Activated CD4-positive, alpha-beta T cell treated with anti-CD3 and anti-CD28 coated beads, Interleukin-2, amount 50 U/mL, for 16 hours (primary cell): Measurements from ENCODE around the gene SLITRK3.

Source experiments
- DNase-seq: peaks from one replicate; pipeline ENCODE4 v3.0.0-alpha.2; 2020

Gene SLITRK3

DNA sequence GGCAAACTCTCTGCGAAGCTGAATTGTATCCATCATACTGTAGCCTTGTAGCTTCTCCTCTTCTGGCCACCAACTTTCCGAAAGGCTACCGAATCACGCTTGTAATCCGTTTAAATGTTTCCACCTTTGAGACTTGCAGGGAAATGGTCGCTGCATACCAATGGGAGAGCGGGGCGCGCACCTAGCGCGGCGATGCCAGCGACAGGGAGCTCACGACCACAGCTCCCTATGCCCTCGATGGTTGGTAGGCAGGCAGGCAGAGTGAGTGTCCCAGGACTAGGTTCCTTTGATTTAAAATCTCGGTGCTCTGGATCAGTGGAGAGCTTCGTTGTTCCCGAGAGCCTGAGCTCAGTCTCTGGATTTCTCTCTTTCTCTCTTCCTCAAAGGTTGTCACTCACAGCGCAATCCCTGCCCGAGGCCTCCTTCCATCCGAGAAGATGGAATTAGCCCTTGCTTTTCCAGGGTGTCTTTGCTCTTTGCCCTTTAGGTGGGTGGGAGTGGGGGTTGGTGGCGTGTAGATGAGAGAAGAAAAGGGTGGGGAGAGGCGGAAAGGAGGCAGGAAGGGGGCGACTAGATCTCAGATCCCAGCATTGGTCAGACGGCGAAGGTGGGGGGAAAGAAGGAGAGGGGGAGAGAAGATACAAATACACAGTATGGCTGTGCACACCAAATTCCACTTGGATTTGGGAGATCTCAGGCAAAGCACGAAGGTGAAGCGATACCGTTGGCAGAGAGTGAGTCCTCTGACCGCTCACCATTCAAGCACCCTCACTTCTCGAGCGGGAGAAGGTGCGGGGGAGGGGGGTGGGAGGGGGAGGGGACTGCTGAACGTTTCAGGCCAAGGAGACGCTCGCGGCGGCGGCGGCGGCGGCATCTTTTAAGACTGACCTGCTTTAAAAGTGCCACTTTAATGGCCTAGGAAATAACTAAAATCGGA, at the start of gene SLITRK3:
Gene SLITRK3, minus strand, starts transcription at position 745 of the 937 bp plus-strand sequence. CDS start 5,554 bp downstream, outside the sequence.
- DNase-seq = no peak

DNA sequence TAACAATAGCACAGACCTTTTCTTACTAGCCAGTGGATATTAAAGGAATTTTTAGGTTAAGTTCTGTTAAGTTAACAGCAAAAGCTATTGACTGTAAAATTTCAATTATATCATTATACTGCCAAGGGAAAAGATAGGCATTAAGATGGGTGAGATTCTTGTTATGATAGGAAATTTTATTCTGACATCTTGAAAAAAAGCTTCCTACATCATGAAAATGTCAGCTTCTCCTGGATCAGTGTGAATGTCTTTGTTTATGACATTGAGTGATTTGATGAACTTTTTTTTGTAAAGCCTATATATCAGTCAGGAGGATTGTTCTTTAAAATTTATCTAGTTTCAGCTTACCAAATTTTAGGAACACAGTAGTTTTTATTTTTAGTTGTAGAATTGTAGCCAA, 47.4 kb upstream of the SLITRK3 start:
- no peak for DNase-seq

DNA sequence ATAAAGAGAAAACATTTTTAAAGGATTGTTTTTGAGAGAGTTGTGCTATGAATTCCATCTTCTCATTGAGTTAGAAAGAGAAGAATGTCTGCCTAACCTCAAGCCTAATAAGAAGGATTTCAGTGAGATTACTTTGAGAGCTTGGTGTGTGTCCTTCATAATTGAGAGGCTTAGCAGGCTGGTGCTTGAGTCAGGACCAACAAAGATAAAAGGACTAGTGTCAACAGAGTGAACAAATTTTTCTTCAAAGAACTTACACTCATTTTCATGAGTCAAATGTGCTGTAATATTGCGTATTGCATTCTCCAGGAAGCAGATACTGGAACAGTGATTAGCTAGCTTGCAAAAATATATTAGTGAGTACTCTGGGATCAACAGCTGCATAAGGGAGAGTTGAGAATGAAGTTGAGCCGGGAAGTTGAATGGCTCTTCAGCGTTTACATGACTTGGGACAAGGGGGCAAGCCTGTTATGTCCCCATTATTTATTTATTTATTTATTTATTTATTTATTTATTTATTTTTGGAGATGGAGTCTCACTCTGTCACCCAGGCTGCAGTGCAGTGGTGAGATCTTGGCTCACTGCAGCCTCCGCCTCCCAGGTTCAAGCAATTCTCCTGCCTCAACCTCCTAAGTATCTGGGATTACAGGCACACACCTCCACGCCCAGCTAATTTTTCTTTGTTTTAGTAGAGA, 37.5 kb upstream of the SLITRK3 start:
- DNase-seq = no peak

DNA sequence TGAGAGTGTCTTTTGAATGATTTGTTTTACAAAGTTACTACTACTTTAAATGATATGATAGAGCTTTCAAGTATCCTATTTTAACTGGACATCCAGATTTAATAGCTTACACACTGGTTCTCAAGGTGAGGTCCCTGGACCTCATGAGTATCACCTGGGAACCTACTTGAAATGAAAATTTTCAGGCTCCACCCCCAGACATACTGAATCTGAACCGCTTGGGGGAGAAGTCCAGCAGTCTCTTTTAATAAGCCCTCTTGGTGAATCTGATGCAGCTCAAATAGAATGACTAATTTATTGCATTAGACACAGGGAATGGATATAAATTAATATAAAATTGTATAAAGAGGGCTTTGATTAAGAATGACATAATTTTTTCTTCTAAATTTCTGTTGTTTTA, 29.4 kb upstream of the SLITRK3 start:
- no peak for DNase-seq

- no peak for DNase-seq
These were observed 21.6 kb upstream of the SLITRK3 start for GRCh38 chr3:165217739-165218138.

DNA sequence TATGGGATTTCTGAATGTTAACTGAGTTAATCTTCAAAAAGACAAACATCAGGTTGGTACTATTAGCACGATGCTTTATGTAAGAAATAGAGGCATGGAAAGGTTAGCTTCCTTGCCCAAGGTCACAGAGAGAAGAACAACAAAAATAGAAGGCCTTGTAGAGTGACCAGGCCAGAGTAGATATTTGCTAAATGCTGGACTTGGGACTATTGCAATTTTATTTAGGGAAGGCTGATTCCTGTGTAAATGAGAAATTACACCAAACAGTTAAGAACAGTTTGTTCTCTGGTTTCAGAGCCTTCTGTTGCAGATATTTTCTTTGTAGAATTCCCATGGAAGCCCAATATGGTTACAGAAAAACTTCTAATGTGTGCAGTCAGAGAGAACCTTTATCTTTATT, 16.4 kb upstream of the SLITRK3 start:
- no peak for DNase-seq

DNA sequence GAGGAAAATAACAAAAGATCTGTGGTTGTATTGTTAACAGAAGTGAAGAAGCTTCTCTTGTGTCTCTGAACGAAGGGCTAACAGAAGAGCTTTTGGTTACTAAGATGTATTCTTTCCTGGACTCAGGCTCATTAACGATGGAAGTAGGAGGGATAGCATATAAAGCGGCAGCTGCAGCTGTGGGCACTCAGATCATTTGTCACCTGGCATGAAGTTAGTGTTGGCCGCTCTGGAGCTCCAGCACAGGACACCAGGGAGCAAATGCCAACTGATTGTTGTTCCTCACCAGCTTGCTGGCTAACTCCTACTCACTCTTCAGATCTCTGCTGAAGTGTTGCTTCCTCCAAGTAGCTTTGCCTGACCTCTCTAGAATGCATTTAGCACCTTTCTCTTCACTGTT, 15.5 kb upstream of the SLITRK3 start:
- DNase-seq = no peak

GRCh38 chr3:165210727-165211126, 14.5 kb upstream of the SLITRK3 start:
- no peak for DNase-seq

DNA sequence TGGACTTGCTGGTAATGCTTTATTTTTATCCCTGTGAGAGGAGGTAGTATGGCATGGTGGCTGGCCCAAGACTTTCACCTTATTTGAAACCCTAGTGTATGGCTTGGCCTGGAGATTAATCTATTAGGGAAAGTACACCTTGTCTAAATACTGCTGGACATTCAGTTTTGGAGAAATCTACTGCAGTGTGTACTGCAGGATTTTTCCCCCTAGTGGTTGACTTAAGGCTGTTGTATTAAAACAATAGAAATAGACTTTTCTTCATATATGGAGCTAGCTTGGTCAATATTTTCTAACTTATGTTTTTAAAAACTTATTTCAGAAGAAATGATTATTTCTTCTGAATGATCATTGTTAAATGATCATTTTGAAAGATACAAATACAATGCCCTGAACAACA, 13.9 kb upstream of the SLITRK3 start:
- DNase-seq = no peak

GRCh38 chr3:165206454-165207266, 10.5 kb upstream of the SLITRK3 start:
- DNase-seq = peak; percentile 47

GRCh38 chr3:165204445-165204844, 8.3 kb upstream of the SLITRK3 start:
- DNase-seq = no peak

DNA sequence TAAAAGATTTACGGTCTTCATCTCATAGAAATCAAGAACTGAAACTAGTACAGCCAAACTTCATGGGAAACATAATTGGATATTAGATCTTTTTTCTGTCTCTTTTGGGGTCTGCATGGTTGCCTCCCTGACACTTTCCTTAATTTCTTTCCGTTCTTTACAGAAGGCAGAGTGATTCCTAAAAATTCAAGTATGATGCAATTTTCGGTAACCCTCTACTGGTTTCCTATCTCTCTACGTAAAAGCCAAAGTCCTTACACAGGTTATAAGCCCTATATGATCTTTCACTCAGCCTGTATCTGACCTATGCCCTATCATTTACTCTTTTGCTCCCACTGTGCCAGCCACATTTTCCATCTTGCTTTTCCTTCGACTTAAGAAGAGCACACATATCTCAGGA, 6.8 kb upstream of the SLITRK3 start:
- DNase-seq = no peak

GRCh38 chr3:165201964-165202363, 5.8 kb upstream of the SLITRK3 start:
- DNase-seq = no peak

- DNase-seq = no peak
These were observed 1.3 kb upstream of the SLITRK3 start for GRCh38 chr3:165197481-165197800.

GRCh38 chr3:165196577-165197480, 645 bp upstream of the SLITRK3 start:
- DNase-seq = no peak

DNA sequence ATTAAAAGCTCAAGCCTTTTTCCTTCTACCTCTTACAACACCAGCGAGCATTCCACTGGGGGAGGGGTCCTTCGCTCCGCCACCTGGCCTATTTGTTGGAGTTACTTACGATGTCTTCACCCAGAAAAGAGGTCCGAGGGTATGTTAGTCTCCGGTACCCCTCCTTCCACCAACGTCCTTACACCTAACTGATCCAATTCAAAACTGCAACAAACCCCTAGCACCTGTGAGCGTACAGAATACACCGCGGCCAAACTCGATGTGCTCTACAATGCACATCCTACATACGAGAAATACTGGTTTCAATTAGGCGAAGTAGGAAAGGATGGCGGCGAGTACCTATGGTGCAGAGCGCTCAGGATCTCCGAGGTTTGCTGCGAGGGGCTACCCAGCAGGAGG, 944 bp downstream of the SLITRK3 start:
- DNase-seq = no peak

DNA sequence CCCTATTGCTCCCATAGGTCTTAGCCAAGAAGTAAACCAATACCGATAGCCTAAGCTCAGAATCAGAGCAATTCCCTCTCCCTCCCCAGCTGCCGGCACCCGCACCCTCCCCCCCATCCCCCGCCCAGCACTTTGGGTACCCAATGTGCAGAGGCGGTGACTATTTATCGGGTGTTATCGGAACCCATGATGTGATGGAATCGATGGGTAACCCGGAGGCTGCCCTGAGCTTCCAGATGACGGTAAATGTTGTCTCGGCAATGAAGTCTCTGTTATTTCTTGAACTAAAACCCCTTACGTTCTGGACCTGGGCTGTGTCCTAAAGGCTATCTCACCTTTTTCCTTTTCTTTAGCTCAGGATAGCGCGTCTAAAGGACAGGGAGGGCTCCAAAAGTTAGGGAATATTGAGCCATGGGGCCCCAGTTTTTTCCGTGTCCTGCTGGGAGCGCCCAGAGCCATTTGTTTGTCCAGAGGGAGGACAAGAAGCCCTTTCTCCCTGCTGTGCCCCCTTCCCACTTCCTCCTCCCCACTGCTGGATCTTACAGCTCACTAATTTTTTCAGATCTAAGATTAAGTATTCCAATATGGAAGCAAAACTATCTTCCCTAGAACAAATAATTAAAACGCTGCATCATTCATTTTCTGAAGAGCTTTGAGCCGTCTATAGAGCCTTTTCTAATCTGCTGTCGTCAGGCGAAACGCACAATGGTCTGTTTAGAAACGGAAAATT, 1.5 kb downstream of the SLITRK3 start:
- DNase-seq = no peak

DNA sequence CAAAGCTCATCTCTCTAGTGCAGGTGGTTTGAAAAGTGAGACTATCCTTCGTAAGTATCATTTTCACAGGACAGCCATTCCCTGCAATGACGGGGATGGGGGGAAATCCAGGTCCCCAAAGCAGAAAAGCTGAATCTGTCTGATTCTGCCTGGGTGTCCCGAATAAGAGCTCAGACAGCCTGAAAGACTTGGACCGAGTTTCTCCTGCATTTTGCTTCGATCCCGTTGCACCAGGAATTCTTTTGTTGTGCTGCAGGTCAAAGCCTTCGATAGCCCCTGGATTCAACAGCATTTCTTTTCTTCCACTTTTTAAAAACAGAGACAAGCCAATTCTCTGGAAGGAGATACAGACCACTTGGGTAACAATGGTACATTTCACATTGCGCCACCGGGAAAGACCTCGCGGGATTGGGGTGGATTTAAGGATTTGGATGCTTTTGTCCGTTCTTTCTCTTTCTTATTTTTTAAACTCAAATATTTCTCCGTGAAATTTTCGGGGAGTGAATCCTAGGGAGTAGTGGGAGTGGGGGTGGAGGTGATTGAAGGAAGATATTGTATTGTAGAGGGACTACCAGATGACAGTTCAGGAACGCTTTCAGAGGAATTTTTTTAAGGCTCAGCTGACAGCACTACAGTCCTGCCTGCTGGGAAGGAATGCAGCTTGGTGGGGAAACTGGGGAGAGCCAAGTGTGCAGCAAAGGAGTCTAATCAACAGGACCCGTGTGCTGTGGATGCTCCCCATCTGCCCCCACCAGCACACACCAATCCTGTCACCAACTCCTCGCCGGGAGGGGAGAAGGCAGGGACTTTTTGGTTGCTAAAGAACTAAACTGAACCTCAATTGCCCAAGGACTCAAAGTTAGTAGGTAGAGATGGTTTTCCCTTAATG, 2.6 kb downstream of the SLITRK3 start:
- no peak for DNase-seq

- no peak for DNase-seq
These were observed 3.5 kb downstream of the SLITRK3 start for GRCh38 chr3:165192610-165193192.

DNA sequence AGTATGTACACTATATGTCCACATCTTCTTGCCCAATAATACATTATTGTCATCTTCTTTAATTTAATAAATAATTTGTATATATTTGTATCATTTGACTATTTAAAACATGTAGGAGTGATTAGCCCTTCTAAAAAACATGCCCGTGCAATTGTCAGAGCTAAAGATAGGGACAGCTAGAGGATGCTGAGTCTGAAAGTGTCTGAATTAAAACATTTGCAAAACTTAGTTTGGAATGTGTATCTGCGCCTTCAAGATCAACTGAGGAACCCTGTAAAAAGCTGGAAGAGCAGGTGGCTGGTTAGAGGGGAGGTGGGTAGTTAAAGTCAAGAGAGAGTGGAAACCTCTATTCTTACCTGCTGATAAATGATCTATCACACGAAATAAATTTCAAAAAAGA, 4.7 kb downstream of the SLITRK3 start:
- DNase-seq = no peak
